GM23338 (cell line): ENCODE measurements around the gene CAPN9. TPM values are rescaled to one million over a fixed set of nuclear protein-coding genes. Genes with fewer than 3 reads are reported as not detected.

Experiments
- ATAC-seq: fragments of 200-7000 bp; cut with Tn5 transposase; 3 replicates; pipeline ENCODE4 v1.9.1; 2020
- DNase-seq: peaks from one replicate; pipeline ENCODE4 v3.0.0-alpha.2; 2015; ENCODE audit warnings: low spot score
- H2AFZ ChIP-seq: fragments of 200-600 bp; sonication (generic); 2 replicates; pipeline ENCODE4 v1.8.0; 2016; ENCODE audit warnings: antibody characterized with exemption, mild to moderate bottlenecking, moderate library complexity
- H3F3A ChIP-seq: fragments of 200-600 bp; sonication (generic); replicated peaks from 2 replicates; pipeline ENCODE4 v1.8.0; 2017; ENCODE audit warnings: antibody characterized with exemption, mixed run types, low read depth
- H3K27ac ChIP-seq: fragments of 200-600 bp; sonication (generic); 2 replicates; pipeline ENCODE4 v1.6.1; 2016; ENCODE audit warnings: low read depth
- H3K27me3 ChIP-seq: fragments of 200-600 bp; sonication (generic); 2 replicates; pipeline ENCODE4 v1.8.0; 2016; ENCODE audit warnings: mild to moderate bottlenecking, mixed run types, moderate library complexity; ENCODE audit not compliant: insufficient read depth
- H3K36me3 ChIP-seq: fragments of 200-600 bp; sonication (generic); 2 replicates; pipeline ENCODE4 v1.8.0; 2016; ENCODE audit warnings: mild to moderate bottlenecking; ENCODE audit not compliant: insufficient read depth
- H3K4me1 ChIP-seq: fragments of 200-600 bp; sonication (generic); 2 replicates; pipeline ENCODE4 v1.8.0; 2016; ENCODE audit warnings: mild to moderate bottlenecking, moderate library complexity; ENCODE audit not compliant: insufficient read depth
- H3K4me2 ChIP-seq: fragments of 200-600 bp; sonication (generic); 2 replicates; pipeline ENCODE4 v1.7.1; 2017; ENCODE audit warnings: mixed run types
- H3K4me3 ChIP-seq: fragments of 200-600 bp; sonication (generic); 2 replicates; pipeline ENCODE4 v1.6.1; 2016; ENCODE audit warnings: mixed run types
- H3K79me2 ChIP-seq: fragments of 200-600 bp; sonication (generic); replicated peaks from 2 replicates; pipeline ENCODE4 v1.8.0; 2017; ENCODE audit warnings: mild to moderate bottlenecking; ENCODE audit not compliant: insufficient read depth
- H3K9me2 ChIP-seq: fragments of 200-600 bp; sonication (generic); 2 replicates; pipeline ENCODE4 v1.8.0; 2017; ENCODE audit not compliant: insufficient read depth
- H4K20me1 ChIP-seq: fragments of 200-600 bp; sonication (generic); replicated peaks from 2 replicates; pipeline ENCODE4 v1.8.0; 2017; ENCODE audit warnings: mild to moderate bottlenecking; ENCODE audit not compliant: insufficient read depth
- H3K27ac Mint-ChIP-seq: 2 replicates; pipeline ENCODE4 v1.8.0; 2020; ENCODE audit warnings: inconsistent platforms, mild to moderate bottlenecking, moderate library complexity, mixed read lengths
- H3K27me3 Mint-ChIP-seq: 3 replicates; pipeline ENCODE4 v1.8.0; 2022; ENCODE audit warnings: low read depth, mild to moderate bottlenecking, moderate library complexity, mixed read lengths, inconsistent platforms; ENCODE audit not compliant: insufficient read depth, poor library complexity
- H3K36me3 Mint-ChIP-seq: 3 replicates; pipeline ENCODE4 v1.8.0; 2021; ENCODE audit warnings: low read depth, mild to moderate bottlenecking, inconsistent platforms, moderate library complexity, mixed read lengths
- H3K4me1 Mint-ChIP-seq: 3 replicates; pipeline ENCODE4 v1.8.0; 2020; ENCODE audit warnings: mild to moderate bottlenecking, inconsistent platforms, mixed read lengths
- H3K4me3 Mint-ChIP-seq: 3 replicates; pipeline ENCODE4 v1.8.0; 2021; ENCODE audit warnings: moderate library complexity, mild to moderate bottlenecking, inconsistent platforms, mixed read lengths
- H3K9me3 Mint-ChIP-seq: 3 replicates; pipeline ENCODE4 v1.8.0; 2020; ENCODE audit warnings: moderate library complexity, mild to moderate bottlenecking, inconsistent platforms, mixed read lengths
- CREB1 ChIP-seq: fragments of 250-450 bp; sonication (Bioruptor Pico); IDR thresholded peaks from 2 replicates; pipeline ENCODE4 v1.5.0; 2020; ENCODE audit warnings: low read depth, mild to moderate bottlenecking, moderate library complexity
- EZH2 ChIP-seq: fragments of 200-600 bp; sonication (generic); IDR thresholded peaks from one replicate; pipeline ENCODE4 v1.8.0; 2017; ENCODE audit warnings: antibody characterized with exemption, mild to moderate bottlenecking, low read depth; ENCODE audit not compliant: unreplicated experiment
- EZH2phosphoT487 ChIP-seq: fragments of 200-600 bp; sonication (generic); IDR thresholded peaks from one replicate; pipeline ENCODE4 v1.8.1; 2018; ENCODE audit warnings: antibody characterized with exemption; ENCODE audit not compliant: unreplicated experiment
- JUNB ChIP-seq: IDR thresholded peaks from one replicate; pipeline ENCODE4 v1.6.1; 2016; ENCODE audit warnings: antibody characterized with exemption; ENCODE audit not compliant: unreplicated experiment
- NANOG ChIP-seq: IDR thresholded peaks from 2 replicates; pipeline ENCODE4 v1.6.1; 2016; ENCODE audit warnings: antibody characterized with exemption, borderline replicate concordance
- POLR2AphosphoS5 ChIP-seq: IDR thresholded peaks from 2 replicates; pipeline ENCODE4 v1.6.1; 2016; ENCODE audit warnings: antibody characterized with exemption, low read depth
- STAT1 ChIP-seq: IDR thresholded peaks from one replicate; pipeline ENCODE4 v1.6.1; 2016; ENCODE audit warnings: antibody characterized with exemption; ENCODE audit not compliant: unreplicated experiment
- ZNF114 ChIP-seq: fragments of 250-450 bp; sonication (Bioruptor Pico); IDR thresholded peaks from 2 replicates; pipeline ENCODE4 v1.5.0; 2020; ENCODE audit warnings: mild to moderate bottlenecking, moderate library complexity
- ZNF331 ChIP-seq: fragments of 250-450 bp; sonication (Bioruptor Pico); IDR thresholded peaks from 2 replicates; pipeline ENCODE4 v1.5.0; 2020; ENCODE audit warnings: low read depth, mild to moderate bottlenecking, moderate library complexity
- ZNF462 ChIP-seq: fragments of 250-450 bp; sonication (Bioruptor Pico); IDR thresholded peaks from 2 replicates; pipeline ENCODE4 v1.5.0; 2020; ENCODE audit warnings: mild to moderate bottlenecking, moderate library complexity
- polyA plus RNA-seq: library from polyadenylated mRNA; unstranded; fragments of >200 nt; fragmentation: Nextera tagmentation; extraction: Ambion mirVana; gene quantifications from 2 replicates; pipeline ENCODE4 v1.2.1, GENCODE V29; 2016
- total RNA-seq: library from RNA; depleted of rRNA; stranded (reverse); fragments of >200 nt; shearing (Covaris generic); gene quantifications from 2 replicates; pipeline ENCODE4 v1.2.3, GENCODE V29; 2014
- TF ChIP-seq, protein P1 (sequence below): IDR thresholded peaks from 2 replicates; pipeline ENCODE4 v1.6.1; 2016; ENCODE audit warnings: antibody characterized with exemption
- TF ChIP-seq, protein P2 (sequence below): IDR thresholded peaks from one replicate; pipeline ENCODE4 v1.6.1; 2018; ENCODE audit warnings: antibody characterized with exemption; ENCODE audit not compliant: unreplicated experiment
- TF ChIP-seq, protein P3 (sequence below), 2 experiments: fragments of 200-600 bp in 1 of 2; sonication (generic) in 1 of 2; conservative IDR thresholded peaks; 2 replicates each; pipeline versions ENCODE4 v1.5.1 to v1.6.1; 2016 to 2017; ENCODE audit warnings: antibody characterized with exemption in 2 of 2, low read depth in 2 of 2, mild to moderate bottlenecking in 2 of 2, moderate library complexity in 1 of 2

Gene CAPN9
- total and polyA plus RNA-seq, 2 experiments from 2014 or later, result 0.07 TPM; not detected in 1

DNA sequence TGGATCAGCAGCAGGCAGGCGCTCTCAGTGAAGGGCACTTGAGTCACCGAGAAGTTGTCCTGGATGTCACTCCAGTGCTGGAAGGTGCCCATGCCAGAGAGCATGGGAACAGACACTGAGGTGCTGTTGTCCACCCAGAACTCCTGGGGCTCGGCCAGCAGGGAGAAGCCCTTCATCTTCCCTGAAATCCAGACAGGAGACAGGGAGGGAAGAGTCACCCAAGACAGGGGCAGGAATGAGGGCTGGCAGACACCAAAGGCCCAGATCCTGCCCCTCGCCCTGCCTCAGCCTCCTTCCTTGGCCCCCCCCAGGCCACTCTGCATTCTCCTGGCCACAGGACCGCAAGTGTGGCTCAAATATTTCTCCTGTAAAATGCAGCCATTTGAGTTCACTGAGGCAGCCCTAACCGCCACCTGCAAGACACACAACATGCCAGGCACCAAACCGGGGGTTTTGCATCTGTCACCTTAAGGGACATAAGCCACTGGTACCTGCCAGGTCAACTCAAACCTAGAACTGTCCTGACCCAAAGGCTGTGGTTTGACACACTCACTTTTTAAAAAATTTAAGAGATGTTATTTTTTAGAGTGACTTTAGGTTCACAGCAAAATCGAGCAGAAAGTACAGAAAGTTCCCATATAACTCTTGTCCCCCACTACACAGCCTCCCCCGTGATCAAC lies 41.0 kb upstream of the CAPN9 start:
- H3K4me3 ChIP-seq, result no peak overlapping the region
- H3K4me2 ChIP-seq, result no peak overlapping the region
- no peaks in the 10 kb centered on the region for H4K20me1 ChIP-seq
- Mint-ChIP-seq H3K4me3 (no peak overlapping the region), H3K4me1 (peaks cover 7% of the 10 kb centered on the region), H3K36me3 (no peaks in the 10 kb centered on the region), H3K27me3 (peaks cover 10% of the 10 kb centered on the region), H3K9me3 (no peaks in the 10 kb centered on the region), H3K27ac (no peak overlapping the region)
- H3K4me1 ChIP-seq, result no peaks in the 10 kb centered on the region
- TF ChIP-seq, protein P1, sequence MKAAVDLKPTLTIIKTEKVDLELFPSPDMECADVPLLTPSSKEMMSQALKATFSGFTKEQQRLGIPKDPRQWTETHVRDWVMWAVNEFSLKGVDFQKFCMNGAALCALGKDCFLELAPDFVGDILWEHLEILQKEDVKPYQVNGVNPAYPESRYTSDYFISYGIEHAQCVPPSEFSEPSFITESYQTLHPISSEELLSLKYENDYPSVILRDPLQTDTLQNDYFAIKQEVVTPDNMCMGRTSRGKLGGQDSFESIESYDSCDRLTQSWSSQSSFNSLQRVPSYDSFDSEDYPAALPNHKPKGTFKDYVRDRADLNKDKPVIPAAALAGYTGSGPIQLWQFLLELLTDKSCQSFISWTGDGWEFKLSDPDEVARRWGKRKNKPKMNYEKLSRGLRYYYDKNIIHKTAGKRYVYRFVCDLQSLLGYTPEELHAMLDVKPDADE, result no peak
- TF ChIP-seq EZH2 (no peak), JUNB (no peak), EZH2phosphoT487 (no peak), ZNF114 (CRISPR knock-in tag) (no peak), STAT1 (no peak), POLR2AphosphoS5 (no peak), ZNF331 (no peak), ZNF462 (CRISPR knock-in tag) (no peak), CREB1 (CRISPR knock-in tag) (no peak), NANOG (no peak)
- TF ChIP-seq, protein P2, sequence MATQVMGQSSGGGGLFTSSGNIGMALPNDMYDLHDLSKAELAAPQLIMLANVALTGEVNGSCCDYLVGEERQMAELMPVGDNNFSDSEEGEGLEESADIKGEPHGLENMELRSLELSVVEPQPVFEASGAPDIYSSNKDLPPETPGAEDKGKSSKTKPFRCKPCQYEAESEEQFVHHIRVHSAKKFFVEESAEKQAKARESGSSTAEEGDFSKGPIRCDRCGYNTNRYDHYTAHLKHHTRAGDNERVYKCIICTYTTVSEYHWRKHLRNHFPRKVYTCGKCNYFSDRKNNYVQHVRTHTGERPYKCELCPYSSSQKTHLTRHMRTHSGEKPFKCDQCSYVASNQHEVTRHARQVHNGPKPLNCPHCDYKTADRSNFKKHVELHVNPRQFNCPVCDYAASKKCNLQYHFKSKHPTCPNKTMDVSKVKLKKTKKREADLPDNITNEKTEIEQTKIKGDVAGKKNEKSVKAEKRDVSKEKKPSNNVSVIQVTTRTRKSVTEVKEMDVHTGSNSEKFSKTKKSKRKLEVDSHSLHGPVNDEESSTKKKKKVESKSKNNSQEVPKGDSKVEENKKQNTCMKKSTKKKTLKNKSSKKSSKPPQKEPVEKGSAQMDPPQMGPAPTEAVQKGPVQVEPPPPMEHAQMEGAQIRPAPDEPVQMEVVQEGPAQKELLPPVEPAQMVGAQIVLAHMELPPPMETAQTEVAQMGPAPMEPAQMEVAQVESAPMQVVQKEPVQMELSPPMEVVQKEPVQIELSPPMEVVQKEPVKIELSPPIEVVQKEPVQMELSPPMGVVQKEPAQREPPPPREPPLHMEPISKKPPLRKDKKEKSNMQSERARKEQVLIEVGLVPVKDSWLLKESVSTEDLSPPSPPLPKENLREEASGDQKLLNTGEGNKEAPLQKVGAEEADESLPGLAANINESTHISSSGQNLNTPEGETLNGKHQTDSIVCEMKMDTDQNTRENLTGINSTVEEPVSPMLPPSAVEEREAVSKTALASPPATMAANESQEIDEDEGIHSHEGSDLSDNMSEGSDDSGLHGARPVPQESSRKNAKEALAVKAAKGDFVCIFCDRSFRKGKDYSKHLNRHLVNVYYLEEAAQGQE, result no peak
- TF ChIP-seq, protein P3, sequence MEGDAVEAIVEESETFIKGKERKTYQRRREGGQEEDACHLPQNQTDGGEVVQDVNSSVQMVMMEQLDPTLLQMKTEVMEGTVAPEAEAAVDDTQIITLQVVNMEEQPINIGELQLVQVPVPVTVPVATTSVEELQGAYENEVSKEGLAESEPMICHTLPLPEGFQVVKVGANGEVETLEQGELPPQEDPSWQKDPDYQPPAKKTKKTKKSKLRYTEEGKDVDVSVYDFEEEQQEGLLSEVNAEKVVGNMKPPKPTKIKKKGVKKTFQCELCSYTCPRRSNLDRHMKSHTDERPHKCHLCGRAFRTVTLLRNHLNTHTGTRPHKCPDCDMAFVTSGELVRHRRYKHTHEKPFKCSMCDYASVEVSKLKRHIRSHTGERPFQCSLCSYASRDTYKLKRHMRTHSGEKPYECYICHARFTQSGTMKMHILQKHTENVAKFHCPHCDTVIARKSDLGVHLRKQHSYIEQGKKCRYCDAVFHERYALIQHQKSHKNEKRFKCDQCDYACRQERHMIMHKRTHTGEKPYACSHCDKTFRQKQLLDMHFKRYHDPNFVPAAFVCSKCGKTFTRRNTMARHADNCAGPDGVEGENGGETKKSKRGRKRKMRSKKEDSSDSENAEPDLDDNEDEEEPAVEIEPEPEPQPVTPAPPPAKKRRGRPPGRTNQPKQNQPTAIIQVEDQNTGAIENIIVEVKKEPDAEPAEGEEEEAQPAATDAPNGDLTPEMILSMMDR (conservative IDR thresholded peaks at IDR 0.05; ENCODE audit: low read depth in 2 of 2), result no peak
- H3K27me3 ChIP-seq, result no peaks in the 10 kb centered on the region
- no peaks in the 10 kb centered on the region for H3K9me2 ChIP-seq
- no peak for ATAC-seq
- DNase-seq, result no peak
- no peak overlapping the region for H3K27ac ChIP-seq
- no peaks in the 10 kb centered on the region for H3K36me3 ChIP-seq
- H2AFZ ChIP-seq, result no peak overlapping the region
- H3F3A ChIP-seq, result no peaks in the 10 kb centered on the region
- no peaks in the 10 kb centered on the region for H3K79me2 ChIP-seq
